GM19193 (cell line): ENCODE measurements around the gene CEL.
"Not testable (repeated sequence)": the region's sequence is repeated elsewhere in the genome, so short reads cannot be mapped to it uniquely, and the experiment has no call there.

ENCODE experiments used
- POLR2A ChIP-seq: IDR thresholded peaks from 4 replicates; pipeline ENCODE4 v1.6.1; 2011; ENCODE audit not compliant: insufficient read depth, insufficient read length; ENCODE audit errors: extremely low read depth

CEL gene

DNA sequence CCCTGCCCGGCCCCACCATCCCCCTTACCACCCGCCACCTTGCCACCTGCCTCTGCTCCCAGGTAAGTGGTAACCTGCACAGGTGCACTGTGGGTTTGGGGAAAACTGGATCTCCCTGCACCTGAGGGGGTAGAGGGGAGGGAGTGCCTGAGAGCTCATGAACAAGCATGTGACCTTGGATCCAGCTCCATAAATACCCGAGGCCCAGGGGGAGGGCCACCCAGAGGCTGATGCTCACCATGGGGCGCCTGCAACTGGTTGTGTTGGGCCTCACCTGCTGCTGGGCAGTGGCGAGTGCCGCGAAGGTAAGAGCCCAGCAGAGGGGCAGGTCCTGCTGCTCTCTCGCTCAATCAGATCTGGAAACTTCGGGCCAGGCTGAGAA is at the start of gene CEL:
Gene CEL (plus strand): TSS at position 218 of the 382 bp plus-strand sequence. CDS start 22 bp downstream, at position 240.
- not testable (repeated sequence) for TF ChIP-seq POLR2A

DNA sequence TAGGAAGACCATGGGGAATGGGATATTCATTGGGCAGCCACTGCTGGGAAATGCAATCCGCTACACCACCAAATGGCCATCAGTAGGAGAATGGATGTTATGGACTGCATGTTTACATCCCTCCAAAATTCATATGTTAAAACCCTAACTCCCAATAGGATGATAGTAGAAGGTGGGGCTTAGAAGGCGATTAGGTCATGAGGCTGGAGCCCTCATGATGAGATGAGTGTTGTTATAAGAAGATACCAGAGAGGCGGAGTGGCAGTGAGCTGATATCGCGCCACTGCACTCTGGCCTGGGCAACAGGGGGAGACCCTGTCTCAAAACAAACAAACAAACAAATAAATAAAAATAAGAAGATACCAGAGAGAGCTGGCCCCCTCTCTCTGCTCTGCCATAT is 47.1 kb upstream of the CEL start:
- no peak for TF ChIP-seq POLR2A

DNA sequence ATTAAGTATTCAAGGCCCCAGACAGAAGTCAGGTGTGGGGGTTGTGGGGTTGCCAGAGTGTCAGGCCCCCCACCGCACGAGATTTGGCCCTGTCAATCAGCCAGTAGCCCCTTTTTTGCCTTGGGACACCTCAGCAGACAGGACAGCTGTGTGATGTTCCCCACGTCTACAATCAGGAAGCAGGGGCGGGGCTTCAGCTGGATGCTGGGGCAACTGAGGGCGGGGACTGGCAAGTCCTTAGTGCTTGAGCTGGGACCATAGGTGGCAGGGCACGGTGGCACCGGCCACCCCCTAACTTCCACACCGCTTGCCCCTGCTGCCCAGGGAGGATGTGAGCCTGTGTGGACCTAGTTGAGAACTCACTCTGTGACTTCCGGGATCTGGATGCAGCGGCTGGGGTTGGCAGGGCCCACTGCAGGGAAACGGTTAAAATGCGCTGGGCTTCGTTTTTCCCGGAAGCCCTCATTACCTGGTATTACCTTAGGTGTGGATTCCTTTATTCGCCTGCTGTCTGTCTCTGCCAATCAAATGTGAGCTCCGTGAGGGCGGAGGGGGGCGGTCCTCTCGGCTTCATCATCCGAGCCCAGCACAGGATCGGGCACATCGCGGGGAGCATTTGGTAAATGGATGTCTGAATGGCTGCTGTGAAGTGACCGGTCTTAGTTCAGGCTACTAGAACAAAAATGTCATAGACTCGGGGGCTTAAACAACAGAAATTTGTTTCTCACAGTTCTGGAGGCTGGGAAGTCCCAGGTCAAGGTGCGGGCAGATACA is 38.5 kb upstream of the CEL start:
- TF ChIP-seq POLR2A, result no peak

DNA sequence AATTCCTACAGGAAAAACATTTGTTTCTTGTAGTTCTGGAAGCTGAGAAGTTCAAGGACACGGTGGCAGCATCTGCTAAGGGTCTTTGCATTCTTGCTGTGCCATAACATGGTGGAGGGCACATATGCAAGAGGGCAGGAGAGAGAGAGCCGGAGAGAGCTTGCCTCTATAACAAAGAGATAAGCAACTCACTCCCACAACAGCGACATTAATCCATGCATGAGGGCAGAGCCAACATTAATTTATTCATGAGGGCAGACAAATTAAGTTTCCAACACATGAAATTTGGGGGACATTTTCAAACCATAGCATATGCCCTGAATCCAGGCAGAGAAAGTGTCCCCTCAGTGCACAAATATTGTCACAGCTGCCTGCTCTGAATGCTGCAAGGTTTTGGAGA is 35.4 kb upstream of the CEL start:
- TF ChIP-seq POLR2A, result no peak

GRCh38 chr9:133027134-133027533 is 34.6 kb upstream of the CEL start:
- TF ChIP-seq POLR2A, result no peak

DNA sequence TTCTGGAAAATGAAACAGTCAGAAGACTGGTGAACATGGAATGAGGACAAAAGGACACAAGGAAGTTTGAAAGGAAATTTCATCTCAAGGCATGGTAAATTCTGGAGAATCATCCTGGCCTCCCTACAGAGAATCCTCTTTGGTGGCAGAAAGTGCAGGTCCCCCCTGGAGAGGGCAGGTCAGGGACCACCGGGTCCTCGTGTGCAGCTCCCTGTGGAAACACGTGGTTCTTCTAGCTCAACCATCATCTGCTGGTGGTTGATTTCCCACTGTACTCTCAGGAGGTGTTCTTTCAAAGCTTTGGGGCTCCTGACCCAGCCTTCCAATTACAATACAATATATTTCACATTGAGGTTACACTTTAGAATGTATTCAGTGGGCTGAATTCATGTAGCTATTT is 33.6 kb upstream of the CEL start:
- no peak for TF ChIP-seq POLR2A

DNA sequence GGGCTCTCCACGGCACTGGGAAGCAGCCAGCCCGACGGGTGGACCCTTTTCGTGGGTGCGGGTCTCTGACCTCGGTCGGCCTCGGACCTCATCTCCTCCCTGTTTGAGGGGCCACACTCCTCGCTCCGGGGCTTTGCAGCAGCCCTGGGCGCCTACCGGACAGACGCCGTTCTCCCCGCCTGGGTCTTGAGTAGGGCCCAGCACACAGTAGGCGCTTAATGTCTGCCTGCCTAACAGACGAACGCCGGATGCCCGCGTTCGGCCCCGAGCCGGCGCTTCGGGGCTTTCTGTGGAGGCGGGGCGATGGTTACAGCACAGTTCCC is 31.8 kb upstream of the CEL start:
- TF ChIP-seq POLR2A, result no peak

GRCh38 chr9:133030317-133031129 is 31.3 kb upstream of the CEL start, which contains the start of gene GTF3C5:
Gene GTF3C5 (plus strand): TSS chr9:133030997. CDS start chr9:133031012, 15 bp downstream.
- peak; percentile 85 for TF ChIP-seq POLR2A

- no peak for TF ChIP-seq POLR2A
Observed at GRCh38 chr9:133031130-133031422, 30.7 kb upstream of the CEL start.

DNA sequence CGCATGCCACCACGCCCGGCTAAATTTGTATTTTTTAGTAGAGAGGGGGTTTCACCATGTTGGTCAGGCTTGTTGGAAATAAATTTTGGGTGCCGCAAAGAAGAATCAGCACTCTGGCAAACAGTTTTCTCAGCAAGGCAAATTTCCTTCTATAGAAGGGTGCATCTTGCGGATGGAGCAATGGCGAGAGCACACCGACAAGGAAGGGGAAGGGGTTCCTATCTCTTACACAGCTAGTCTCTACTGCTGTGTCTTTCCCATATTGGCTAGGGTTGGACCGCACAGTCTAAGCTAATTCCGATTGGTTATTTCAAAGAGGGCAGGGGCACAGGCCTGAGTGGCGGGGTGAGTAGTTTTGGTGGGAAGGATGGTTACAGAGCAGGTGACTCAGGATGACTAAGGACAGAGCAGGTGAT is 30.3 kb upstream of the CEL start:
- TF ChIP-seq POLR2A, result no peak

GRCh38 chr9:133032171-133032570 is 29.6 kb upstream of the CEL start:
- TF ChIP-seq POLR2A, result no peak

DNA sequence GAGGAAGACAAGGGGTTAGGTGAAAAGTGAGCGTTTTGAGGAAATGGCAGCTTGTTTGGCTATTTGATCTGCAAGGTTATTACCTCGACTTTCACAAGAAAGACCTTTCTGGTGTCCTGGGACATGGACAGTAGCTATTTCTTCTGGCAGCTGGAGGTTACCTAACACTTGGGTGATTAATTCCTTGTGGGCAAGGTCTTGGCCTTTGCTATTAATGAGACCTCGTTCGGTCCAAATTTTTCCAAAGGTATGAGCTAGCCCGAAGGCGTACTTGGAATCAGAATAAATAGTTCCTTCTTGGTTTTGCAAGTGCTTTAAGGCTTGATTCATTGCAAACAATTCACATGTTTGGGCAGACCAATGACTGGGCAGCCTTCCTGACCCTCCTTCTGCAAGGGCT is 26.1 kb upstream of the CEL start:
- no peak for TF ChIP-seq POLR2A

DNA sequence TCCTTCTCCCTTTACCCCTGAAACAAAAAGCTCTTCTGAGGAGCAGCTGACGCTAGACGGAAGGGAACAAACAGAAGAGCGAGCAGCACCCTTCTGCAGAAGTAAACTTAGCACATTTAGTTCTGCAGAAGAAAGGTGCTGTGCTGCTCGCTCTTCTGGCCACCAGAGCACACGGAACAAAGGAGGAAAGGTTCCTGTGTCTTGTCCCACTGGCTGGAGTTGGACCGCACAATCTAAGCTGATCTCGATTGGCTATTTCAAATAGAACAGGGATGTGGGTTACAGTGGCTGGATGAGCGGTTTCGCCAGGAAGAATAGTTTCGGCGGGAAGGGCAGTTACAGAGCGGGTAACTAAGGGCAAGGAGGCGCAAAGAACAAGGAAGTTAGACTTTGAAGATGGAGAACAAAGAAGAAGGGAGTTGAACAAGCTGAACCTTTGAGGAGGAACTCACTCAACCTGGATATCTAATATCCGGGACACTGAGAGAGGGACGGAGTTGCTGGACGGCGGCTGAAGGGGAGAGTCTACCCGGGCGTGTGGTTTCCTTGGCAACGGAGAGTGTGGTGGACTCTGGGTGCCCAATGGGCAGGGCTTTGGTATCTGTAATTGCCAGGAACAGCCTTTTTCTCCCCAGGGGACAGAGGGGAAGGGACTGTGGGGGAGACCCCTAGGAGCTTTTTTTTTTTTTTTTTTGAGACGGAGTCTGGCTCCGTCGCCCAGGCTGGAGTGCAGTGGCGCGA is 23.8 kb upstream of the CEL start:
- no peak for TF ChIP-seq POLR2A

GRCh38 chr9:133041958-133042357 is 19.8 kb upstream of the CEL start:
- no peak for TF ChIP-seq POLR2A

DNA sequence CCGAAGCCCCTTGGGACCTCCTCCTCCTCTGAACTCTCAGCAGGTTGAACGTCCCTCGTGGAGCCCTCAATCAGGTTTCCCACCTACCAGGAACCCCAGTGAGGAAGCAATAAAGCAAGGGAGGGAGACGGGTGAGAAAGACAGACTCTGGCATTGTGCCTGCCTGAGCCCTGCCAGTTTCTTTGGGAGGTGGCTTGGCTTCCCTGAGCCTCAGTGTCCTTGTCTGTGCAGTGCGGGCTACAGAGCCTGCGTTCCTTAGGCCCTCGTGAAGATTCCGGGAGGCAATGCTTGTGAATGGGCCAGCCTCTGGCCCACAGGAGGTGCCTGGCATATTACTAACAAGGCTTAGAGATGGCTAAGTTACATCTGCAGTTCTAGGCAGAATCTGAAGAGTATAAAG is 19.1 kb upstream of the CEL start:
- TF ChIP-seq POLR2A, result no peak

DNA sequence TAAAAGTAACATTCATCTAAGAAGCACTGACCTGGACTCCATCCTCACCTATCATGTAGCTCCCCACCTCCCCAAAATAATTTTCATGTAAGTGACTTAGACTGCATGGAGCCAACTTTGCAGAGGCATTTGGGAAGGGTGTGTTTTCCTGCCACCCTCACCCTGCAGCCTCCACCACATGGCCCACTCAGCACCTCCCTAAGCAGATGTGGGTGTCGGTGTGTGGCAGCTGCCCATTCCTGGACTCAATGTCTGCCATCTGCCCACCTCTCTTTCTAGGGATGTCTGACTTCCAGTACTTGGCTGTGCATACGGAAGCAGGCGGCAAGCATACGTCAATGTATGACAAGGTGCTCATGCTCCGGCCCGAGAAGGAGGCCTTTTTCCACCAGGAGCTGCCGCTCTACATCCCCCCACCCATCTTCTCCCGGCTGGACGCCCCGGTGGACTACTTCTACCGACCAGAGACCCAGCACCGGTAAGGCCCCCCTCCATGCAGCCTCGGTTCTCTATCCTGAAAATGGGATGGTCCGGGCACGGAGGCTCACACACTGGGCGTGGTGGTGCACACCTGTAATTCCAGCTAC is 18.2 kb upstream of the CEL start:
- TF ChIP-seq POLR2A, result no peak

DNA sequence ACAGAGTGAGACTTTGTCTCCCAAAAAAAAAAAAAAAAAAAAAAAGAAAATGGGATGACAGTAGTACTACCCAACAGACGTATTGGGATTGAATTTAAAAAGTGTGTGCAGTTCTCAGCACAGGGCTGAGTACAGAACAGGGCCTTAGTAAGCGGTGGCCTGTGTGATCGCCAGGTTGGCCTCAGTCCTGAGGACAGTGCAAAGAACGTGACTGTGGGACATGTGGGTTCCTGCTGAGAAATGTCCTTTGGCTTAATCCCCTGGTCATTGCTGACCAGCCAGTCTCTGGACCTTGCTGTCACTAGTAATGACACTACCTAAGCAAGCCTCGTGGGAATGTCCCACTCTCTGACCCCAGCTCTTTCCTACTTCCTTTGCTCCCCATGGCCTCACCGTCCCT is 17.7 kb upstream of the CEL start:
- no peak for TF ChIP-seq POLR2A
